Astrocyte (in vitro differentiated cells and primary cell): ENCODE measurements around the gene RFTN1.

Experiments used
- CTCF ChIP-seq: IDR thresholded peaks from 2 replicates; pipeline ENCODE4 v1.5.1; 2011; ENCODE audit warnings: low read depth, mild to moderate bottlenecking, inconsistent platforms, low read length, moderate library complexity; ENCODE audit not compliant: insufficient read depth
- EZH2 ChIP-seq: IDR thresholded peaks from 2 replicates; pipeline ENCODE4 v1.6.1; 2012; ENCODE audit warnings: mild to moderate bottlenecking, low read length, inconsistent platforms; ENCODE audit not compliant: insufficient read depth

GRCh38 chr3:16551342-16551976 is 38.0 kb upstream of the RFTN1 start:
- TF ChIP-seq CTCF = no peak
- no peak for TF ChIP-seq EZH2
